OCI-LY1 (cell line): ENCODE results near the gene CUBN.

Experiments used
- H2AFZ ChIP-seq: fragments of 200-600 bp; sonication (generic), shearing (Covaris generic); 2 replicates; pipeline ENCODE4 v1.6.0; 2014; ENCODE audit warnings: antibody characterized with exemption, mild to moderate bottlenecking, low read length
- H3F3A ChIP-seq: fragments of 200-600 bp; sonication (generic), shearing (Covaris generic); 2 replicates; pipeline ENCODE4 v1.6.0; 2014; ENCODE audit warnings: mild to moderate bottlenecking, antibody characterized with exemption, low read length, moderate library complexity; ENCODE audit not compliant: insufficient read depth
- H3K27ac ChIP-seq: fragments of 200-600 bp; sonication (generic); 2 replicates; pipeline ENCODE4 v1.5.1; 2014; ENCODE audit warnings: low read length, mixed run types, mild to moderate bottlenecking, low read depth; ENCODE audit not compliant: poor library complexity, severe bottlenecking
- H3K27me3 ChIP-seq: fragments of 200-600 bp; sonication (generic); 2 replicates; pipeline ENCODE4 v1.6.0; 2014; ENCODE audit warnings: antibody characterized with exemption, mild to moderate bottlenecking, low read length, moderate library complexity; ENCODE audit not compliant: insufficient read depth
- H3K36me3 ChIP-seq: fragments of 200-600 bp; sonication (generic); 2 replicates; pipeline ENCODE4 v1.6.1; 2014; ENCODE audit warnings: mild to moderate bottlenecking, antibody characterized with exemption, low read length, moderate library complexity, mixed read lengths; ENCODE audit not compliant: insufficient read depth
- H3K4me1 ChIP-seq: fragments of 200-600 bp; sonication (generic); 2 replicates; pipeline ENCODE4 v1.5.1; 2014; ENCODE audit warnings: mild to moderate bottlenecking, low read length, moderate library complexity; ENCODE audit not compliant: insufficient read depth, severe bottlenecking
- H3K4me2 ChIP-seq: fragments of 200-600 bp; sonication (generic), shearing (Covaris generic); 2 replicates; pipeline ENCODE4 v1.6.1; 2014; ENCODE audit warnings: low read length
- H3K4me3 ChIP-seq: fragments of 200-600 bp; sonication (generic); 2 replicates; pipeline ENCODE4 v1.5.1; 2014; ENCODE audit warnings: low read length, low read depth, mild to moderate bottlenecking, mixed read lengths; ENCODE audit not compliant: poor library complexity, severe bottlenecking
- H3K79me2 ChIP-seq: fragments of 200-600 bp; shearing (Covaris generic); 2 replicates; pipeline ENCODE4 v1.6.1; 2016; ENCODE audit warnings: mixed run types, low read length, mixed read lengths; ENCODE audit not compliant: insufficient read depth
- H3K9ac ChIP-seq: fragments of 200-600 bp; sonication (generic), shearing (Covaris generic); 2 replicates; pipeline ENCODE4 v1.6.1; 2014; ENCODE audit warnings: mild to moderate bottlenecking, low read length, mixed read lengths
- H3K9me2 ChIP-seq: fragments of 200-600 bp; sonication (generic), shearing (Covaris generic); 2 replicates; pipeline ENCODE4 v1.6.1; 2014; ENCODE audit warnings: low read depth, mild to moderate bottlenecking, low read length, mixed read lengths
- H3K9me3 ChIP-seq: fragments of 200-600 bp; shearing (Covaris generic); 2 replicates; pipeline ENCODE4 v1.6.1; 2014; ENCODE audit warnings: low read length, mixed read lengths
- H4K20me1 ChIP-seq: fragments of 200-600 bp; sonication (generic), shearing (Covaris generic); 2 replicates; pipeline ENCODE4 v1.6.0; 2016; ENCODE audit warnings: mild to moderate bottlenecking, low read length; ENCODE audit not compliant: insufficient read depth
- CTCF ChIP-seq: fragments of 200-600 bp; sonication (generic), shearing (Covaris generic); IDR thresholded peaks from 2 replicates; pipeline ENCODE4 v1.5.1; 2017; ENCODE audit warnings: mild to moderate bottlenecking, antibody characterized with exemption, low read length, moderate library complexity, mixed read lengths
- EZH2 ChIP-seq: fragments of 200-600 bp; sonication (generic), shearing (Covaris generic); IDR thresholded peaks from 2 replicates; pipeline ENCODE4 v1.8.0; 2017; ENCODE audit warnings: borderline replicate concordance, mixed run types, mild to moderate bottlenecking, antibody characterized with exemption, low read length, moderate library complexity, mixed read lengths

CUBN gene

DNA sequence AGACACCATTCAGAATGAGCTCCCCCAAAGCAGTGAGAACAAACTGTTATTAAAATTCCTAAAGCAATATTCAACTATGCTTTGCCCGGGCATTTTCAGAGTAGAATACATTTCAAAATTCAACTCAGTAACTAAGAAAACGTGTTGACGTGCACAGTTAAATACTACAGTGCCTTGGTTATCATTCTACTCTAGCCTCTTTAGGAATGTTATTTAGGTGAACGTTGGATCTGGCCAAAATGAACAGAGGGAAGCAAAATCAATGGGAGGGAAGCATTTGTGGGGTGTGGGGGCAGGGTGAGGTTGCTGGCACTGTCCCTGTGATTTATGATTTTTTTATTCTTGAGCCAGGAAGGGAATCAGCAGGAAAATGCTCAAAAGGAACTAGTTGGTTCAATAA is 339.8 kb downstream of the CUBN start:
- Histone ChIP-seq H3K9me3 (no peaks in the 10 kb centered on the region; the same call in 1 of the 2 replicates), H3K27ac (no peak overlapping the region), H3K4me3 (no peak overlapping the region)

GRCh38 chr10:16789261-16789660 is 340.4 kb downstream of the CUBN start:
- H3K9ac ChIP-seq: no peak overlapping the region
- no peaks in the 10 kb centered on the region for H3K9me2 ChIP-seq
- no peaks in the 10 kb centered on the region for H3K27me3 ChIP-seq
- H3K9me3 ChIP-seq: no peaks in the 10 kb centered on the region; the same call in 1 of the 2 replicates
- no peak overlapping the region for H3K4me3 ChIP-seq
- no peaks in the 10 kb centered on the region for H3F3A ChIP-seq
- H3K36me3 ChIP-seq: no peaks in the 10 kb centered on the region
- H3K4me1 ChIP-seq: no peaks in the 10 kb centered on the region
- H3K79me2 ChIP-seq: 0 out of 2 replicates have a peak, but pooled peaks cover 5% of the 10 kb centered on the region
- no peak overlapping the region for H3K4me2 ChIP-seq
- no peaks in the 10 kb centered on the region for H4K20me1 ChIP-seq
- H3K27ac ChIP-seq: no peak overlapping the region
- no peak overlapping the region for H2AFZ ChIP-seq
- TF ChIP-seq EZH2: no peak
- TF ChIP-seq CTCF: no peak

More for the DNA sequence above, 339.8 kb downstream of the CUBN start:
- H3K79me2 ChIP-seq: 0 out of 2 replicates have a peak, but pooled peaks cover 5% of the 10 kb centered on the region
- no peak overlapping the region for H3K9ac ChIP-seq
- H3F3A ChIP-seq: no peaks in the 10 kb centered on the region
- H2AFZ ChIP-seq: no peak overlapping the region
- TF ChIP-seq CTCF: no peak
- TF ChIP-seq EZH2: no peak
- no peaks in the 10 kb centered on the region for H3K4me1 ChIP-seq
- no peaks in the 10 kb centered on the region for H3K36me3 ChIP-seq
- H3K27me3 ChIP-seq: no peaks in the 10 kb centered on the region
- H3K4me2 ChIP-seq: no peak overlapping the region
- no peaks in the 10 kb centered on the region for H4K20me1 ChIP-seq
- no peaks in the 10 kb centered on the region for H3K9me2 ChIP-seq

GRCh38 chr10:16788778-16789177 is 340.8 kb downstream of the CUBN start:
- H3K4me1 ChIP-seq: no peaks in the 10 kb centered on the region
- TF ChIP-seq CTCF: no peak
- no peak for TF ChIP-seq EZH2

More at GRCh38 chr10:16788778-16789177, 340.8 kb downstream of the CUBN start:
- Histone ChIP-seq H3K4me3 (no peak overlapping the region), H3K36me3 (no peaks in the 10 kb centered on the region), H3F3A (no peaks in the 10 kb centered on the region), H3K79me2 (0 out of 2 replicates have a peak, but pooled peaks cover 5% of the 10 kb centered on the region), H4K20me1 (no peaks in the 10 kb centered on the region), H3K4me2 (no peak overlapping the region), H3K27ac (no peak overlapping the region), H3K9me2 (no peaks in the 10 kb centered on the region), H2AFZ (no peak overlapping the region), H3K9ac (no peak overlapping the region), H3K27me3 (no peaks in the 10 kb centered on the region), H3K9me3 (no peaks in the 10 kb centered on the region; the same call in 1 of the 2 replicates)
